ENCODE results near the gene TRMT10C. TPM values are rescaled to one million over a fixed set of nuclear protein-coding genes. Genes with fewer than 3 reads are reported as not detected.

Gene TRMT10C
- total and polyA plus RNA-seq, 9 of the 15 experiments (the other 6 are each of a cell fraction or from before 2014, with no cell fraction given), result 48.6 to 106 (median 63.9) TPM

DNA sequence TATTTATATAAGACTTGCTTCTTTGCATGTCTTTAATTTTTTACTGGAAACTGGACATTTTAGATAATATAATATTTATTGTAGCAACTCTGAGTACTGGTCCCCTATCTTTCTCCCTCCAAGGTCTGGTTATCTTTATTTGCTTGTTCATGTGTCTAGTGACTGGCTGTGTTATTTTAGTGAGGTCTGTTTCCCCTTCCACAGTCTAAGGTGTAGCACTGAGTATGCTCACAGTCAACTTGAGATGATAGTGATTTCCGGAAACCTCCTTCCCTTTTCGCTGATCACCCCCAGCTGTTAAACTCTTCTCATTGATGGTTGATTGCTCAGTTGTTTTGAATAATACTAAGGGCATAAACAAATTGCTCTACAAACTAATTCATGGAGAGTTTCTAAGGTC, 49.4 kb downstream of the TRMT10C start:
- in situ Hi-C loops (cut with MboI) (no loop called here), intact Hi-C loops (cut with micrococcal nuclease) (no loop called here)
- ChIA-PET POLR2A (interaction anchor here (1.1 kb wide), 1 partner anchor 46 kb away, joined by 4 read pairs; no protein-coding TSS in a partner anchor), CTCF (ENCODE audit: low intra/inter-chr PET ratio) (interaction anchor here (0.6 kb wide), 1 partner anchor 887 kb away, joined by 3 read pairs; no protein-coding TSS in a partner anchor)
- H3K36me3 ChIP-seq (ENCODE audit: control insufficient read depth, insufficient read depth, low read length), result peaks cover 2% of the 10 kb centered on the region; the same call in 1 of the 3 replicates
- ATAC-seq (peak; percentile 86), DNase-seq (ENCODE audit: extremely low read depth in 1 of 4, low spot score in 3 of 4) (peak; percentile 12 to 70 (median 37)), FAIRE-seq (peak; percentile 82)
- no peaks in the 10 kb centered on the region for H3K79me2 ChIP-seq (ENCODE audit: control insufficient read depth, insufficient read depth, low read length)
- H3K4me2 ChIP-seq (ENCODE audit: insufficient read depth, low read length), result peak overlapping the region; percentile 55
- no peak overlapping the region for H3K9ac ChIP-seq (ENCODE audit: insufficient read depth in 1 of 2, low read depth in 2 of 2, low read length in 2 of 2)
- H3K27me3 ChIP-seq (ENCODE audit: control insufficient read depth in 2 of 2, insufficient read depth in 2 of 2, low read length in 2 of 2), result no peaks in the 10 kb centered on the region
- H3K9me1 ChIP-seq (ENCODE audit: control insufficient read depth, insufficient read depth, low read length), result no peaks in the 10 kb centered on the region
- 0% methylated on average over 2 of the region's 2 CpGs for WGBS (ENCODE audit: insufficient coverage, low coverage, missing lambda C conversion rate)
- peak overlapping the region; percentile 63; the same call in 1 of the 3 replicates for H3K27ac ChIP-seq (ENCODE audit: extremely low read depth, low read depth, low read length)
- H3K4me1 ChIP-seq (replicated peaks in 1 of 2; ENCODE audit: control insufficient read depth in 2 of 2, insufficient read depth in 2 of 2, low read length in 2 of 2), result peaks cover 0 to 5% of the 10 kb centered on the region in 2 experiments; a peak in 2 of 5 replicates
- no peak overlapping the region for H3K4me3 ChIP-seq
- no peaks in the 10 kb centered on the region for H4K20me1 ChIP-seq (replicated peaks; ENCODE audit: control insufficient read depth, insufficient read depth, low read length)
- no peaks in the 10 kb centered on the region for H3K9me3 ChIP-seq (replicated peaks; ENCODE audit: control insufficient read depth, insufficient read depth, low read depth, low read length)
- H2AFZ ChIP-seq (ENCODE audit: low read depth, low read length), result no peak overlapping the region
- BruUV-seq (replicated peaks), result no TSS peak
- TF ChIP-seq MIER1 (IDR thresholded peaks at IDR 0.05; ENCODE audit: low read depth) (no peak), KLF1 (tag; IDR thresholded peaks at IDR 0.05) (no peak), NR2F6 (CRISPR knock-in tag; IDR thresholded peaks at IDR 0.05) (no peak), HOXB6 (CRISPR knock-in tag; IDR thresholded peaks at IDR 0.05; ENCODE audit: borderline replicate concordance) (no peak), ADNP (tag; IDR thresholded peaks at IDR 0.05) (no peak), JUN (IDR thresholded peaks at IDR 0.05; ENCODE audit: borderline replicate concordance, low read depth, low read length) (no peak), JUN (CRISPR knock-in tag; IDR thresholded peaks at IDR 0.05; ENCODE audit: borderline replicate concordance) (no peak), NEUROD1 (IDR thresholded peaks at IDR 0.05; ENCODE audit: borderline replicate concordance, low read depth, low read length, partially characterized antibody) (no peak), TCF3 (CRISPR knock-in tag; IDR thresholded peaks at IDR 0.05) (peak; percentile 65), TFAM (CRISPR knock-in tag; conservative IDR thresholded peaks at IDR 0.05) (no peak), RCOR1 (IDR thresholded peaks at IDR 0.05; ENCODE audit: borderline replicate concordance in 1 of 2, low read depth in 2 of 2, low read length in 2 of 2) (peak in 1 of 2 experiments; percentile 55; a peak in 1 of 4 replicates), ELF1 (tag; IDR thresholded peaks at IDR 0.05) (no peak), NCOR1 (IDR thresholded peaks at IDR 0.05) (peak; percentile 57; the same call in 1 of the 2 replicates), ARID1B (IDR thresholded peaks at IDR 0.05) (peak; percentile 77), GATAD2B (IDR thresholded peaks at IDR 0.05; ENCODE audit: borderline replicate concordance) (no peak), ZNF347 (CRISPR knock-in tag; IDR thresholded peaks at IDR 0.05; ENCODE audit: low read depth) (no peak), ILK (tag; IDR thresholded peaks at IDR 0.05; ENCODE audit: borderline replicate concordance, low read depth) (no peak), ZKSCAN1 (IDR thresholded peaks at IDR 0.05; ENCODE audit: low read depth, low read length) (peak; percentile 72; the same call in 1 of the 2 replicates), TAL1 (IDR thresholded peaks at IDR 0.05) (peak; percentile 33; the same call in 1 of the 2 replicates), KDM1A (IDR thresholded peaks at IDR 0.05) (0 out of 4 replicates have a peak, but pooled peaks of 1 of the 2 experiments have one; percentile 9)
- TF ChIP-seq, protein P1, sequence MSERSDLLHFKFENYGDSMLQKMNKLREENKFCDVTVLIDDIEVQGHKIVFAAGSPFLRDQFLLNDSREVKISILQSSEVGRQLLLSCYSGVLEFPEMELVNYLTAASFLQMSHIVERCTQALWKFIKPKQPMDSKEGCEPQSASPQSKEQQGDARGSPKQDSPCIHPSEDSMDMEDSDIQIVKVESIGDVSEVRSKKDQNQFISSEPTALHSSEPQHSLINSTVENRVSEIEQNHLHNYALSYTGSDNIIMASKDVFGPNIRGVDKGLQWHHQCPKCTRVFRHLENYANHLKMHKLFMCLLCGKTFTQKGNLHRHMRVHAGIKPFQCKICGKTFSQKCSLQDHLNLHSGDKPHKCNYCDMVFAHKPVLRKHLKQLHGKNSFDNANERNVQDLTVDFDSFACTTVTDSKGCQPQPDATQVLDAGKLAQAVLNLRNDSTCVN (CRISPR knock-in tag; IDR thresholded peaks at IDR 0.05), result no peak
- TF ChIP-seq, protein P2, sequence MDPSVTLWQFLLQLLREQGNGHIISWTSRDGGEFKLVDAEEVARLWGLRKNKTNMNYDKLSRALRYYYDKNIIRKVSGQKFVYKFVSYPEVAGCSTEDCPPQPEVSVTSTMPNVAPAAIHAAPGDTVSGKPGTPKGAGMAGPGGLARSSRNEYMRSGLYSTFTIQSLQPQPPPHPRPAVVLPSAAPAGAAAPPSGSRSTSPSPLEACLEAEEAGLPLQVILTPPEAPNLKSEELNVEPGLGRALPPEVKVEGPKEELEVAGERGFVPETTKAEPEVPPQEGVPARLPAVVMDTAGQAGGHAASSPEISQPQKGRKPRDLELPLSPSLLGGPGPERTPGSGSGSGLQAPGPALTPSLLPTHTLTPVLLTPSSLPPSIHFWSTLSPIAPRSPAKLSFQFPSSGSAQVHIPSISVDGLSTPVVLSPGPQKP (CRISPR knock-in tag; IDR thresholded peaks at IDR 0.05), result no peak
